ENCODE results near the gene CCDC74B.
A peak's percentile ranks its signal among the peaks of the same experiment; 100 is the strongest.
"Not testable (repeated sequence)": the region's sequence is repeated elsewhere in the genome, so short reads cannot be mapped to it uniquely, and the experiment has no call there.

The CCDC74B gene

GRCh38 chr2:130145006-130145414 lies at the start of gene CCDC74B:
TSS of gene CCDC74B (minus strand) at chr2:130145112. CDS start at chr2:130144996, 116 bp downstream.
- DNase-seq, result peak; percentile 6 to 38

- DNase-seq, result not testable (repeated sequence)
These were observed 48.9 kb upstream of the CCDC74B start for GRCh38 chr2:130193824-130194223.

DNA sequence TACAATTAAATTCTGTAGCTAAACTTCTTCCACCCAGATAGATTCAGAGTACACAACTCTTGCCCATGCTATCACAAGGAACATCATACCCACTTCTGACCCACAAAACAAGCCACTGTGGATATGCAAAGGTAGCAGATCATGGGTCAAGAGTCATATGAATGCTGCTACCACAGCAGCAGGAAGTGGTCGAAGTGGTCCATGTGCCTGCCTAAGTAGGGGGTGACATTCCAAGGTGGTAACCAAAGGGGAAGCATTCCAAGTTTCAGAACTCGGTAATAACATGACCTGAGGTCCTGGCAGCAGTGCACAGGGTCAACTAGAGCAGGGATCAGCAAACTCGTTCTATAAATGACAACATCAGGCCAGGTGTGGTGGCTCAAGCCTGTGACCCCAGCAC lies 47.5 kb upstream of the CCDC74B start:
- not testable (repeated sequence) for DNase-seq

DNA sequence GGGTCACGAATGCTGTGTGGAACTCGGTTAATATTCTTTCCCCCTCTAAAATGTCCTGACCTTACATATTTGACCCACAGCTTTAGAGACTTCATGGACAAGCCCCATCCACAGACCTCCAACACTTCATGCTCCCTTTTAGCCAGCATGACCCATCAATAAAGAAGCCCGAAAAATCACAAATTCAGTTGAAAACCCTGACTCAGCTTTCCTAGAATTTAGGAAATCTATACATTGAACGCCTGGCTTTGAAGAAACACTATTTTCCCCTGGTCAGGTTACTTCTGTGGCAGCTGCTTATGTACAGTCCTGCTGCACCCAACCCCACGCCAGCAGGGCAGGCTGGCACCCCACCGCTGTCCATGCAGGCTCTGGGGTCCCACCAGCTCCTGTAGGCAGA lies 46.4 kb upstream of the CCDC74B start:
- DNase-seq, result not testable (repeated sequence)

DNA sequence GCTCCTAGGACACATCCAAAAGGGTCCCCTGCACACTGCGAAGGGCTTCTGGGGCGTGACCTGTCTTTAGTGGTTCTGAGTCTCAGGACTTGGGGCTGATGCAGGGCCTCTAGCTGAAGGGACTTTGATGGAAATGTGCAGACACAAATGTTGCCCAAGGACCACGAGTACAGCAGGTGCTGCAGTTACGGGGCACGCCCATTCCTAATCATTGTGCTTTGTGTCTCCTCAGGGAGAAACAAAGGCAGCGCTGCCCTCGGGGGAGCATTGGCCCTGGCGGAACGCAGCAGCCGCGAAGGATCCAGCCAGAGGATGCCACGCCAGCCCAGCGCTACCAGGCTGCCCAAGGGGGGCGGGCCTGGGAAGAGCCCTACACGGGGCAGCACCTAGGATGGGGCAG lies 45.3 kb upstream of the CCDC74B start:
- no peak for DNase-seq
- TF ChIP-seq GATA1 (IDR thresholded peaks at IDR 0.05; ENCODE audit: low read depth, low read length), result no peak
- TF ChIP-seq POLR2A (IDR thresholded peaks at IDR 0.05; ENCODE audit: low read length), result no peak

- DNase-seq, result not testable (repeated sequence)
These were observed 44.0 kb upstream of the CCDC74B start for GRCh38 chr2:130188958-130189357.

GRCh38 chr2:130187859-130188792 lies 43.2 kb upstream of the CCDC74B start:
- not testable (repeated sequence) for DNase-seq

GRCh38 chr2:130187268-130187667 lies 42.4 kb upstream of the CCDC74B start:
- DNase-seq, result no peak
- TF ChIP-seq POLR2A (IDR thresholded peaks at IDR 0.05; ENCODE audit: low read length) (no peak), GATA1 (IDR thresholded peaks at IDR 0.05; ENCODE audit: low read depth, low read length) (no peak)

DNA sequence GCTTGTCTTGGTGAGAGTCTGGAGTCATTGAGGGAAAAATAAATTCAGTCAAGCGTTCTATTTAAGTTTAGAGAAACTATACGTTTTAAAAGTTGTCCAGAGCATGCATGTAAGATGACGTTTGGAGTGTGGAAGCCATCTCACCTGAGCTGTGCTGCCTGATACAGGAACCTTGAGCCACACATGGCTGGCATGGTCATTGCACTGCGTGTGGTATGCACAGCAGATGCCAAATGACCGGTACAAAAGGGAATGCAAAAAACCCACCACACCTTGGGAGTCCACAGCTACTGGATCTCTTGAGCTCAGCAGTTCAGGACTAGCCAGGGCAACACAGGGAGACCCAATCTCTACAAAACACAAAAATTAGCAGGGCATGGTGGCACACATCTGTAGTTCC lies 41.5 kb upstream of the CCDC74B start:
- DNase-seq, result no peak

DNA sequence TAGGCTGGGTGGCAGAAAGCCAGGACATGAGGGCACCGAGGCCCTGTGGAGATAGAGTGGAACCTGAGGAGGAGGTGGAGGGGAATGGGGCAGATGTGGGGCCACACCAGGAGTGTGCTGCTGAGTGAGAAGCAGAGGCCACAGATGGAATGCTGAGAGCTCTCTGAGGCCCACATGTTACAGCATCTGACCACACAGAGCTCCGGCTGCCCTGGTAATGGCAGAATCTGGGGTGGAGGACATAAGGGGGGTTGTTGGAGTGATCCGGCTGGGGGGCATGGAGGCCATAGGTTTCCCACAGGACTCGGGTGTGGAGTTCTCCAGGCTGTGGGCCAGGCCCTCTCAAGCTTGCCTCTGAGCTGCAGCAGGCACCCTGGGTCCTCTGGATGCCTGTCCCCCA lies 41.0 kb upstream of the CCDC74B start:
- TF ChIP-seq GATA1 (IDR thresholded peaks at IDR 0.05; ENCODE audit: low read depth, low read length) (no peak), POLR2A (IDR thresholded peaks at IDR 0.05; ENCODE audit: low read length) (no peak)
- no peak for DNase-seq

More for the DNA sequence above, 41.5 kb upstream of the CCDC74B start:
- TF ChIP-seq POLR2A (IDR thresholded peaks at IDR 0.05; ENCODE audit: low read length) (no peak), GATA1 (IDR thresholded peaks at IDR 0.05; ENCODE audit: low read depth, low read length) (no peak)

DNA sequence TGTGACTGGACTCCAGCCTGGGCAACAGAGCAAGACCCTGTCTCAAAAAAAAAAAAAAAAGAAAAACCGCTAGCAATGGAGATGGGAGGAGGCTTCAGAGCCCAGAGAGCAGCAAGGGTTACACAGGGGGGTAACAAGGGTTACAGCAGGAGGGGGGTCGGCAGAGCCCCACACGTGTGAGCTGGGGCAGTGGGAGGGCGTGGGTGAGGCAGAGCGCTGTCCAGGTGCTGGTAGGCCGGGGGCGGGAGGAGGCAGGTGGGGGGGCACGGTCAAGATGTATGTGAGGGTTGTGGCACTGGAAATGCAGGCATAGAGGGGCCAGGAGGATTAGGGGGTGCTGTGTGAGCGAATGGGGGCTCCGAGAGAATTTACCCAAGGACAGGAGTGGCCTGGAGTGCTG lies 40.5 kb upstream of the CCDC74B start:
- DNase-seq, result no peak
- TF ChIP-seq GATA1 (IDR thresholded peaks at IDR 0.05; ENCODE audit: low read depth, low read length), result no peak

GRCh38 chr2:130183512-130184373 lies 38.8 kb upstream of the CCDC74B start:
- TF ChIP-seq POLR2A (IDR thresholded peaks at IDR 0.05; ENCODE audit: low read length) (no peak), GATA1 (IDR thresholded peaks at IDR 0.05; ENCODE audit: low read depth, low read length) (no peak)
- peak; percentile 59 to 67 for DNase-seq

- peak; percentile 25 to 28 for DNase-seq
These were observed 38.1 kb upstream of the CCDC74B start for GRCh38 chr2:130182826-130183511.

DNA sequence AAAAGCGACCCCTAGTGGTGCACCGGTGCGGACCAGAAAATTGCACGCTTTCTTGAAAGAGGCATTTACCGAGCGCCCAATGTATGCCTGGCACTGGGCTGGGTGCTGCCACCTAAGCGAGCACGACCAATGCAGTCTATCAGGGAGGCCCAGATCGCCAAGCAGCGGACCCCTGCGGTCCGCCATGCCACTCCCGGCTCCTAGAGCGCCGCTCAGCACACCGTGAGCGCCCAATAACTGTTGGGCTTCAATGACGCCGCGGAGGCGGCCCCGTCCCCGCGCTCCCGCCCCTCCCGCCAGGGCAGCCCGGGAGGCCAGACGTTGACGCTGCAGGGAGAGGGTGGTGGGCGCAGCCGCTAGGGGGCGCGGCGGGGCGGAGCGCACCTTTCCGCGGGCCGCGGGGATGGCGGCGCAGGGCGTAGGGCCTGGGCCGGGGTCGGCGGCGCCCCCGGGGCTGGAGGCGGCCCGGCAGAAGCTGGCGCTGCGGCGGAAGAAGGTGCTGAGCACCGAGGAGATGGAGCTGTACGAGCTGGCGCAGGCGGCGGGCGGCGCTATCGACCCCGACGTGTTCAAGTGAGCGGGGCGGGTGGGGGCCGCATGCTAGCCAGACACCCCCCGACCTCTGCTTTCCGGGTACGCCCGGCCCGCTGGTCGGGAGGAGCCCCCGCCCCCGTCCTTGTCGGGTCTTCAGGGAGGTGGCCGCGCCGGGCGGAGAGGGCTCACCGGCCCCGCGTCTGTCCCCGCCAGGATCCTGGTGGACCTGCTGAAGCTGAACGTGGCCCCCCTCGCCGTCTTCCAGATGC lies 37.2 kb upstream of the CCDC74B start, which contains the start of gene MZT2B:
TSS of gene MZT2B (plus strand) at position 383 of the 803 bp plus-strand sequence. CDS start at position 404, 21 bp downstream.
- TF ChIP-seq POLR2A (IDR thresholded peaks at IDR 0.05; ENCODE audit: low read length), result peak; percentile 57
- DNase-seq, result peak; percentile 91 to 95

Data from erythroblast (primary cell).